Smooth muscle cell of the brain vasculature (primary cell): Measurements from ENCODE around the gene PHF23.

Experiments
- DNase-seq: peaks from one replicate; pipeline ENCODE4 v3.0.0-alpha.2; 2012; ENCODE audit warnings: low read depth, low spot score

PHF23 gene

DNA sequence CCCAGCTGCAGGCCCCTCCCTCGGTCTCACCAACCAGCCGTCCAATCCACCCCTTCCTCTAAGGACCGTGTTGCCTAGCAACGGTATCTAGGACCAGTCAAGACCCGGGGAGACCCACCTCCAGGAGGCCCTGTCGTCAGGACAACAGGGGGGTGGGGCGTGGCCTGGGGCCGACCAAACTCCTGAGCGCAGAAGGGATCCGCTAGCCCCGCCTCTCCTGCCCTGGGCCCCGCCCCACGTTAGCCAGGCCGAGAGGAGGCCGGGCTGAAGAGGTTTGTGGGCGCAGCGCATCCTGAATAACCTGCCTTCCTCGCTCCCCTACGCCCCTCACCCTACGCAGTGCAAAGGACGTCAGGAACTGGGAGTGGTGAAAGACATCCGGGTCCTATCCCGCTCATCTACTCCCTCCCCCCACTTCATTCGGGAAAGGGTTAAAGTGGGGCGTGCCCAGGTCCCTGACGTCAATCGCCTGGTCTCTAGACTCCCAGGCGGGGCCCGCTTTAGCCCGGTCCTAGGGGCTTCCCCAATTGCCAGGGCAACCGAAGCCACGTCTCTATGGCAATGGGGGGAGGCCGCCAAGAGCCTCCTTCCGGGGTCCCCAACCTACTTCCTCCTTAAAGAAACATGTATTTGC lies 34.3 kb downstream of the PHF23 start:
- peak; percentile 66 for DNase-seq

- DNase-seq, result no peak
Observed at GRCh38 chr17:7204336-7204735, 34.9 kb downstream of the PHF23 start.

- no peak for DNase-seq
Observed at GRCh38 chr17:7203391-7203790, 35.9 kb downstream of the PHF23 start.

GRCh38 chr17:7196651-7197401 lies 42.4 kb downstream of the PHF23 start:
- DNase-seq, result no peak

- DNase-seq, result no peak
Observed at GRCh38 chr17:7195971-7196370, 43.3 kb downstream of the PHF23 start.

DNA sequence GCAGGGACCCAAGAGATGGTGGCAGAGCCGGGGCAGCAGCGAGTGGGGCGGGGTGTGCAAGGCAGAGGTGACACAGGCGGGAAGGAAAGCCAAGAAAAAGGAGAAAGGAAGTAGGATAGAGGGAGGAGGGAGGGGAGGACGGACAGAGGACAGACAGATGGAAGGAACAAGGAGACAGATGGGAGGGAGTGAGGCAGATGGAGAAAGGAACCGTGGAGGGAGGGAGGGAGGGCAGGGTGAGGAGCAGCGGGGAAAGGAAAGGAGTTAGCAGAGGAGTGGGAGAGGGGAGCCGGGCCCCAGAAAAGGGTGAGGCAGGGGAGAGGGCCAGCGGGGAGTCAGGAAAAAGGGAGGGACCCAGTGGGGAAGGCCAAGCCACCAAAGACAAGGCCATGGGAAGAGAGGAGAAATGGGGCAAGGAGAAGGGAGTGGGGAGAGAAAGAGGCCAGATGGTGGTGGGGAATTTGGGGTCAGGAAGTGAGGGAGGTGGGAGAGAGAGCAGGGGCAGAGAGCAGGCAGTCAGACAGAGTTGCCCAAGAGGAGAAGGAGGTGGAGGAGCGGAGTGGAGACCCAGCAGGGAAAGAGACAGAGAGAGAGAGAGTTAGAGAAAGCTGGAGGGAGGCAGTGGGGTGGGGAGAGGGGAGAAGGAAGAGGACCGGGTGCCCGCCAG lies 46.9 kb downstream of the PHF23 start:
- no peak for DNase-seq

GRCh38 chr17:7191571-7192270 lies 47.5 kb downstream of the PHF23 start:
- DNase-seq, result no peak

GRCh38 chr17:7191069-7191468 lies 48.2 kb downstream of the PHF23 start:
- DNase-seq, result no peak

DNA sequence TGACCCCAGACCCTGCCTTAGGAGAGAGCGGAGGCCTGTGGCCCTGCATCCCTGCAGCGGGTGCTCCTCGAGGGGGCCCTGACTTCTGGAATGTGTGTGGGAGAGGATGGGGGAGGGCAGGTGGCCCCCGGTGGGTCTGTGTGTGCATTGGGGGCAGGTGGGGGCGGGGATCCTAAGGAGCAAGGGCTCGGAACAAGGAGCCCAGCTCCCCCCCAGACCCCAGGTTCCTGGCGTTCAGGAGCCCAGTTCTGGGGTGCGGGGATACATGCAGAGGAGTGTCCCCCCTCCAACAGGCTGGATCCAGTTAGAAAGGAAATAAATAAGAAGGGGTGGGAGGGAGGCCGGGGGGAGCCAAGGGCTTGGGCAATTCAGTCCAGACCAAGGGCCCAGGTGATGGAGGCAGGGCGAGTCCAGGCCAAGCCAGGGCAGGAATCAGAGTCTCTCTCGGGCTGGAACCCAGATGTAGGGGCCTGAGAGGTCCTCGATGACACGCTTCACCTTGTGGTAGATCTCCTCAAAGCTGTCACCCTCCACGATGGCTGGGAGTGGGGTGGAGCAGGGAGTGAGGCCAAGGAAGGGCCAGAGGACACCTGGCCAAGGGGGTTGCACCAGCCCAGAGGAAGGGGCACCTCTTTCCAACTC lies 48.9 kb downstream of the PHF23 start:
- no peak for DNase-seq

DNA sequence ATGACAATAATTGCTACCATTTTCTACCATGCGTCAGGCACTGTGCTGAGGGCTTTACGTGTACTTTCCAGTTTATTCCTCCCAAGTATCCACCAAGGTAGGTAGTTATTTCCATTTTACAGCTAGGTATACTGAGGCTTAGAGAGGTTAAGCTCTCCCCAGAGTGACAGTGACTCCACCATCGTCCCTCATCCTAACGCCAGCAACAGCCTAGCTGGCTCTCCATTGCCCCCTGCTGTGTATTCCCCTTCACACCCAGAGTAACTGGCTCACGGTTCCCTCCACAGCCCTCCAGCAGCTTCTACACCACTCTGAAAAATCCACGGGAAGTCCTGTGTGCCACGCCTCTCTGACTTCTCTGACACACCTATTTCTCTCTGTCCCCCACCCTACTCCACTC lies 53.0 kb downstream of the PHF23 start:
- no peak for DNase-seq
